ENCODE data around the gene RHBDL2. TPM values are rescaled to one million over a fixed set of nuclear protein-coding genes. Genes with fewer than 3 reads are reported as not detected.
"Not testable (repeated sequence)": the region's sequence is repeated elsewhere in the genome, so short reads cannot be mapped to it uniquely, and the experiment has no call there.

RHBDL2 gene
- total and polyA plus RNA-seq, 4 donors, result 0.14 to 0.28 (median 0.17) TPM; not detected in 1

DNA sequence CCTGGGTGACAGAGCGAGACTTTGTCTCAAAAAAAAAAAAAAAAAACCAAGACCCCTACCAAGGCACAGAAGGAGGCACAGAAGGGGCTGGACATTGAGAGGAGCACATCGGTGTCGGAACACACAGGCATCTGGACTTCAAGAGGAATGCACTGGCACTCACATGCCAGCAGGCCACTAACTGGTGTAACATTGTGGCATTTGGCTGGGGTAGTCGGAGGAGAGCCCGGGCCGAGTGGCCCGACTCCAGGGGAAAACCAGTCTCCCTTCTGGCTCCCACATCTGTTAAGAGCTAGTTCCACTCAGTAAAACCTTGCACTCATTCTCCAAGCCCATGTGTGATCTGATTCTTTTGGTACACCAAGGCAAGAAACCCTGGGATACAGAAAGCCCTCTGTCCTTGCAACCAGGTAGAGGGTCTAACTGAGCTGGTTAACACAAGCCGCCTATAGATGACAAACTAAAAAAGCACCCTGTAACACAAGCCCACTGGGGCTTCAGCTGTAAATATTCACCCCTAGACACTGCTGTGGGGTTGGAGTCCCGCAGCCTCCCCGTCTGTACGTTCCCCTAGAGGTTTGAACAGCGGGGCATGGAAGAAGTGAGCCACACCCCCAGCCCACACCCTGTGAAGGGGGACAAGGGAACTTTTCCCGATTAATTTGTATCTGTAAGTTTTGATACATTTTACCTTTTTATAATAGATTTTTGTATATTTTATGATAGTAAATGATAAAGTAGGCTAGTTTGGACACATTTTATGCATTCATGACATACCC lies 32.2 kb upstream of the RHBDL2 start:
- Histone ChIP-seq H3K36me3 (ENCODE audit: control insufficient read depth in 4 of 4, insufficient read depth in 3 of 4, low read depth in 1 of 4, low read length in 3 of 4) (no peaks in the 10 kb centered on the region), H3K4me1 (ENCODE audit: control insufficient read depth in 4 of 4, insufficient read depth in 4 of 4, low read length in 3 of 4) (no peaks in the 10 kb centered on the region), H3K4me3 (ENCODE audit: low read depth in 1 of 3, low read length in 3 of 3) (no peak overlapping the region), H3K27ac (ENCODE audit: low read depth in 1 of 2, low read length in 2 of 2) (no peak overlapping the region), H3K27me3 (ENCODE audit: control insufficient read depth in 4 of 4, insufficient read depth in 4 of 4, low read length in 3 of 4) (no peaks in the 10 kb centered on the region), H3K9ac (ENCODE audit: low read depth in 1 of 2, low read length in 2 of 2) (no peak overlapping the region), H3K9me3 (ENCODE audit: control insufficient read depth in 4 of 4, low read length in 3 of 4) (peaks cover 0 to 5% (median 0%) of the 10 kb centered on the region in 4 donors)
- no peak for TF ChIP-seq NR2F2 (IDR thresholded peaks at IDR 0.05)
- TF ChIP-seq HNF4G (IDR thresholded peaks at IDR 0.05), result no peak
- no peak for TF ChIP-seq ZBTB33 (IDR thresholded peaks at IDR 0.05)
- no peak for TF ChIP-seq HNF4A (conservative IDR thresholded peaks at IDR 0.05)
- TF ChIP-seq YY1 (IDR thresholded peaks at IDR 0.05), result no peak
- TF ChIP-seq, protein P1, sequence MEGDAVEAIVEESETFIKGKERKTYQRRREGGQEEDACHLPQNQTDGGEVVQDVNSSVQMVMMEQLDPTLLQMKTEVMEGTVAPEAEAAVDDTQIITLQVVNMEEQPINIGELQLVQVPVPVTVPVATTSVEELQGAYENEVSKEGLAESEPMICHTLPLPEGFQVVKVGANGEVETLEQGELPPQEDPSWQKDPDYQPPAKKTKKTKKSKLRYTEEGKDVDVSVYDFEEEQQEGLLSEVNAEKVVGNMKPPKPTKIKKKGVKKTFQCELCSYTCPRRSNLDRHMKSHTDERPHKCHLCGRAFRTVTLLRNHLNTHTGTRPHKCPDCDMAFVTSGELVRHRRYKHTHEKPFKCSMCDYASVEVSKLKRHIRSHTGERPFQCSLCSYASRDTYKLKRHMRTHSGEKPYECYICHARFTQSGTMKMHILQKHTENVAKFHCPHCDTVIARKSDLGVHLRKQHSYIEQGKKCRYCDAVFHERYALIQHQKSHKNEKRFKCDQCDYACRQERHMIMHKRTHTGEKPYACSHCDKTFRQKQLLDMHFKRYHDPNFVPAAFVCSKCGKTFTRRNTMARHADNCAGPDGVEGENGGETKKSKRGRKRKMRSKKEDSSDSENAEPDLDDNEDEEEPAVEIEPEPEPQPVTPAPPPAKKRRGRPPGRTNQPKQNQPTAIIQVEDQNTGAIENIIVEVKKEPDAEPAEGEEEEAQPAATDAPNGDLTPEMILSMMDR (IDR thresholded peaks at IDR 0.05; ENCODE audit: low read depth, low read length, missing input control), result no peak
- no peak for TF ChIP-seq TAF1 (conservative IDR thresholded peaks at IDR 0.05)
- no peak for TF ChIP-seq FOXA1 (IDR thresholded peaks at IDR 0.05)
- TF ChIP-seq, protein P2, sequence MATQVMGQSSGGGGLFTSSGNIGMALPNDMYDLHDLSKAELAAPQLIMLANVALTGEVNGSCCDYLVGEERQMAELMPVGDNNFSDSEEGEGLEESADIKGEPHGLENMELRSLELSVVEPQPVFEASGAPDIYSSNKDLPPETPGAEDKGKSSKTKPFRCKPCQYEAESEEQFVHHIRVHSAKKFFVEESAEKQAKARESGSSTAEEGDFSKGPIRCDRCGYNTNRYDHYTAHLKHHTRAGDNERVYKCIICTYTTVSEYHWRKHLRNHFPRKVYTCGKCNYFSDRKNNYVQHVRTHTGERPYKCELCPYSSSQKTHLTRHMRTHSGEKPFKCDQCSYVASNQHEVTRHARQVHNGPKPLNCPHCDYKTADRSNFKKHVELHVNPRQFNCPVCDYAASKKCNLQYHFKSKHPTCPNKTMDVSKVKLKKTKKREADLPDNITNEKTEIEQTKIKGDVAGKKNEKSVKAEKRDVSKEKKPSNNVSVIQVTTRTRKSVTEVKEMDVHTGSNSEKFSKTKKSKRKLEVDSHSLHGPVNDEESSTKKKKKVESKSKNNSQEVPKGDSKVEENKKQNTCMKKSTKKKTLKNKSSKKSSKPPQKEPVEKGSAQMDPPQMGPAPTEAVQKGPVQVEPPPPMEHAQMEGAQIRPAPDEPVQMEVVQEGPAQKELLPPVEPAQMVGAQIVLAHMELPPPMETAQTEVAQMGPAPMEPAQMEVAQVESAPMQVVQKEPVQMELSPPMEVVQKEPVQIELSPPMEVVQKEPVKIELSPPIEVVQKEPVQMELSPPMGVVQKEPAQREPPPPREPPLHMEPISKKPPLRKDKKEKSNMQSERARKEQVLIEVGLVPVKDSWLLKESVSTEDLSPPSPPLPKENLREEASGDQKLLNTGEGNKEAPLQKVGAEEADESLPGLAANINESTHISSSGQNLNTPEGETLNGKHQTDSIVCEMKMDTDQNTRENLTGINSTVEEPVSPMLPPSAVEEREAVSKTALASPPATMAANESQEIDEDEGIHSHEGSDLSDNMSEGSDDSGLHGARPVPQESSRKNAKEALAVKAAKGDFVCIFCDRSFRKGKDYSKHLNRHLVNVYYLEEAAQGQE (IDR thresholded peaks at IDR 0.05), result no peak
- no peak for TF ChIP-seq SP1 (IDR thresholded peaks at IDR 0.05)
- TF ChIP-seq ATF3 (IDR thresholded peaks at IDR 0.05), result no peak
- no peak for TF ChIP-seq FOXA2 (IDR thresholded peaks at IDR 0.05)
- TF ChIP-seq, protein P3, sequence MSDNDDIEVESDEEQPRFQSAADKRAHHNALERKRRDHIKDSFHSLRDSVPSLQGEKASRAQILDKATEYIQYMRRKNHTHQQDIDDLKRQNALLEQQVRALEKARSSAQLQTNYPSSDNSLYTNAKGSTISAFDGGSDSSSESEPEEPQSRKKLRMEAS (IDR thresholded peaks at IDR 0.05), result no peak
- TF ChIP-seq JUND (IDR thresholded peaks at IDR 0.05), result no peak
- TF ChIP-seq RAD21 (IDR thresholded peaks at IDR 0.05), result no peak
- TF ChIP-seq EGR1 (IDR thresholded peaks at IDR 0.05; ENCODE audit: low read depth in 2 of 2), result no peak
- TF ChIP-seq RXRA (IDR thresholded peaks at IDR 0.05), result no peak
- WGBS, result 72% methylated on average over 13 of the region's 13 CpGs
- no peak for DNase-seq (ENCODE audit: low spot score)

DNA sequence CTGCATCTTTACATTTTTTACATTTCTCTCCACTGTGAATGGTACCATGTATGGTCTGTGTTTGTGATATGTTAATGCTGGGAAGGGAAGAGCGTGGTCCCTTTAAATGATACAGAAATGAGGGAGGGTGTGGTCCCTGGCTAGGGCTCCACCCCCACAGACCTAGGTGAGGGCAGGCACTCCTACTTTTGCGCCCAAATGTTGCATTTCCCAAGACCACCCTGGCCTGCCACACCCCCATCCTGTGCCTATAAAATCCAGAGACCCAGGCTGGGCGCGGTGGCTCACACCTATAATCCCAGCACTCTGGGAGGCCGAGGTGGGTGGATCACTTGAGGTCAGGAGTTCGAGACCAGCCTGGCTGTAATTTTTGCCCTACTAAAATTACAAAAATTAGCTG lies 31.5 kb upstream of the RHBDL2 start:
- not testable (repeated sequence) for H3K27me3 ChIP-seq (ENCODE audit: control insufficient read depth in 4 of 4, insufficient read depth in 4 of 4, low read length in 3 of 4); H3K27ac ChIP-seq (ENCODE audit: low read depth in 1 of 2, low read length in 2 of 2); H3K9ac ChIP-seq (ENCODE audit: low read depth in 1 of 2, low read length in 2 of 2); H3K9me3 ChIP-seq (ENCODE audit: control insufficient read depth in 4 of 4, low read length in 3 of 4); H3K4me3 ChIP-seq (ENCODE audit: low read depth in 1 of 3, low read length in 3 of 3); H3K36me3 ChIP-seq (ENCODE audit: control insufficient read depth in 4 of 4, insufficient read depth in 3 of 4, low read depth in 1 of 4, low read length in 3 of 4); DNase-seq (ENCODE audit: low spot score); H3K4me1 ChIP-seq (ENCODE audit: control insufficient read depth in 4 of 4, insufficient read depth in 4 of 4, low read length in 3 of 4)
- 66% methylated on average over 6 of the region's 6 CpGs for whole genome bisulfite sequencing
